Endothelial cell of umbilical vein (primary cell): Measurements from ENCODE around the gene RENBP. TPM values are rescaled to one million over a fixed set of nuclear protein-coding genes. Genes with fewer than 3 reads are reported as not detected.

Experiments
- BruUV-seq: library from RNA; stranded (reverse); fragments of 400-500 nt; replicated peaks from 2 replicates; lab custom pipeline; 2021; lab: Mats Ljungman, UMichigan
- CTCF ChIA-PET: fragments of 300-600, 350-600 bp; sonication (Branson Sonifier 250); formaldehyde crosslinking; loops from one replicate; lab custom pipeline; 2021; ENCODE audit warnings: antibody characterized with exemption, inconsistent platforms; lab: Charles Lee
- POLR2A ChIA-PET: fragments of 300-600, 350-600 bp; sonication (Branson Sonifier 250); formaldehyde crosslinking; loops from one replicate; lab custom pipeline; 2021; ENCODE audit warnings: antibody characterized with exemption, inconsistent platforms; lab: Charles Lee
- DNase-seq: peaks from one replicate; pipeline ENCODE4 v3.0.0-alpha.2; 2011; ENCODE audit warnings: low read depth, low spot score
- FAIRE-seq: peaks from 2 replicates; lab custom pipeline; 2011; peaks lifted over from hg19 to GRCh38; lab: Jason Lieb, UNC
- H2AFZ ChIP-seq: 2 replicates; pipeline ENCODE4 v1.6.0; 2012; ENCODE audit warnings: low read depth, low read length, control low read depth, inconsistent platforms
- H3K27ac ChIP-seq: 2 replicates; pipeline ENCODE4 v1.5.1; 2011; ENCODE audit warnings: low read depth, mild to moderate bottlenecking, control low read depth, low read length, moderate library complexity; ENCODE audit not compliant: insufficient read depth
- H3K27me3 ChIP-seq, 2 experiments: 2 replicates each; pipeline versions ENCODE4 v1.6.0 to v1.6.1; 2011; ENCODE audit warnings: low read length in 2 of 2, mixed read lengths in 1 of 2; ENCODE audit not compliant: control insufficient read depth in 2 of 2, insufficient read depth in 2 of 2
- H3K36me3 ChIP-seq, 2 experiments: 2 replicates in 1 of 2; 3 replicates in 1 of 2; pipeline ENCODE4 v1.5.1; 2011; ENCODE audit warnings: low read length in 2 of 2, mild to moderate bottlenecking in 1 of 2, moderate library complexity in 1 of 2; ENCODE audit not compliant: control insufficient read depth in 2 of 2, insufficient read depth in 2 of 2; ENCODE audit errors: extremely low read depth in 1 of 2
- H3K4me1 ChIP-seq: 3 replicates; pipeline ENCODE4 v1.5.1; 2011; ENCODE audit warnings: mild to moderate bottlenecking, low read length; ENCODE audit not compliant: control insufficient read depth, insufficient read depth; ENCODE audit errors: extremely low read depth
- H3K4me2 ChIP-seq: 2 replicates; pipeline ENCODE4 v1.6.1; 2011; ENCODE audit warnings: low read length, control low read depth, mixed read lengths; ENCODE audit not compliant: insufficient read depth
- H3K4me3 ChIP-seq, 3 experiments: fragments of 200-600 bp in 1 of 3; sonication (generic), shearing (Covaris generic) in 1 of 3; replicated peaks in 1 of 3; 2 replicates each; pipeline ENCODE4 v1.5.1; 2011 to 2016; ENCODE audit warnings: control low read depth in 3 of 3, low read length in 3 of 3, mild to moderate bottlenecking in 2 of 3, inconsistent platforms in 1 of 3, low read depth in 1 of 3, moderate library complexity in 1 of 3; ENCODE audit not compliant: insufficient read depth in 1 of 3
- H3K79me2 ChIP-seq: 2 replicates; pipeline ENCODE4 v1.6.0; 2012; ENCODE audit warnings: low read length, inconsistent platforms; ENCODE audit not compliant: control insufficient read depth, insufficient read depth
- H3K9ac ChIP-seq: replicated peaks from 2 replicates; pipeline ENCODE3; 2011; ENCODE audit warnings: low read length, control low read depth; ENCODE audit not compliant: insufficient read depth; ENCODE audit errors: extremely low read depth
- H3K9me1 ChIP-seq: replicated peaks from 3 replicates; pipeline ENCODE4 v1.6.0; 2011; ENCODE audit warnings: mild to moderate bottlenecking, low read length; ENCODE audit not compliant: control insufficient read depth, insufficient read depth; ENCODE audit errors: extremely low read depth
- H3K9me3 ChIP-seq: replicated peaks from 2 replicates; pipeline ENCODE4 v1.5.1; 2012; ENCODE audit warnings: low read length, inconsistent platforms; ENCODE audit not compliant: control insufficient read depth, insufficient read depth
- H4K20me1 ChIP-seq: replicated peaks from 2 replicates; pipeline ENCODE3; 2011; ENCODE audit warnings: mild to moderate bottlenecking, low read length; ENCODE audit not compliant: control insufficient read depth, insufficient read depth; ENCODE audit errors: extremely low read depth
- CTCF ChIP-seq, 2 donors: IDR thresholded peaks; 1 replicate in 1 of 2; 2 replicates in 1 of 2; pipeline ENCODE4 v1.5.1; 2011; ENCODE audit warnings: low read length in 2 of 2, mild to moderate bottlenecking in 2 of 2, moderate library complexity in 2 of 2, control low read depth in 1 of 2, inconsistent platforms in 1 of 2, low read depth in 1 of 2; ENCODE audit not compliant: insufficient read depth in 1 of 2; ENCODE audit errors: extremely low read depth in 1 of 2
- EZH2 ChIP-seq: IDR thresholded peaks from 2 replicates; pipeline ENCODE4 v1.6.1; 2012; ENCODE audit warnings: borderline replicate concordance, low read depth, mild to moderate bottlenecking, moderate library complexity, low read length, inconsistent platforms; ENCODE audit not compliant: severe bottlenecking
- FOS ChIP-seq: IDR thresholded peaks from 2 replicates; pipeline ENCODE4 v1.6.1; 2011; ENCODE audit warnings: mild to moderate bottlenecking, low read length, moderate library complexity, borderline replicate concordance; ENCODE audit not compliant: insufficient read depth
- GATA2 ChIP-seq: IDR thresholded peaks from 2 replicates; pipeline ENCODE4 v1.7.0; 2011; ENCODE audit warnings: low read depth, mild to moderate bottlenecking, moderate library complexity, mixed read lengths, low read length; ENCODE audit not compliant: insufficient read length, insufficient read depth
- JUN ChIP-seq: IDR thresholded peaks from 2 replicates; pipeline ENCODE4 v1.6.1; 2011; ENCODE audit warnings: borderline replicate concordance, low read depth; ENCODE audit not compliant: insufficient read length, insufficient read depth
- MAX ChIP-seq: IDR thresholded peaks from 2 replicates; pipeline ENCODE4 v1.6.1; 2011; ENCODE audit not compliant: insufficient read depth, insufficient read length
- MYC ChIP-seq: IDR thresholded peaks from one replicate; pipeline ENCODE4 v1.6.1; 2011; ENCODE audit warnings: mild to moderate bottlenecking, low read depth, low read length
- POLR2A ChIP-seq: IDR thresholded peaks from 2 replicates; pipeline ENCODE4 v1.6.1; 2012; ENCODE audit warnings: low read depth, mild to moderate bottlenecking, control low read depth, low read length
- POLR2AphosphoS5 ChIP-seq: IDR thresholded peaks from 2 replicates; pipeline ENCODE4 v1.6.1; 2012; ENCODE audit warnings: low read depth, mild to moderate bottlenecking, control low read depth, low read length, moderate library complexity; ENCODE audit not compliant: insufficient read depth
- dilution Hi-C: fragments of 300-500 bp; cut with MboI; formaldehyde crosslinking; loops from one replicate; pipeline ENCODE4 v1.15.0; 2019; ENCODE audit warnings: low sequenced_read_pairs; ENCODE audit not compliant: extremely low pct_ligation_motif_present
- intact Hi-C: fragments of 100-400 bp; cut with micrococcal nuclease; formaldehyde crosslinking; loops from one replicate; pipeline ENCODE4 v1.10.0; 2022
- polyA plus RNA-seq, 4 experiments: library from polyadenylated mRNA; depleted of rRNA in 3 of 4; stranded (reverse) in 3 of 4; unstranded in 1 of 4; fragments of >200 nt; gene quantifications; 2 replicates each; pipeline versions ENCODE4 v1.2.1 to v1.2.3, GENCODE V29; 2011 to 2012; ENCODE audit warnings: missing spikeins in 1 of 4
- total RNA-seq: library from RNA; stranded (reverse); gene quantifications from 2 replicates; pipeline ENCODE4 v1.2.3, GENCODE V29; 2021

Gene RENBP
- total and polyA plus RNA-seq, 2 donors (not counting 3 experiments of a cell fraction or from before 2014, with no cell fraction given) = 8.0 to 16.0 TPM

GRCh38 chrX:153983321-153983801, 38.9 kb upstream of the RENBP start:
- no peak overlapping the region for H3K4me2 ChIP-seq
- DNase-seq (no peak), FAIRE-seq (no peak)
- no peak overlapping the region for H2AFZ ChIP-seq
- H3K27me3 ChIP-seq = no peaks in the 10 kb centered on the region
- POLR2A ChIA-PET = no interaction called here
- no peaks in the 10 kb centered on the region for H3K9me1 ChIP-seq
- H3K36me3 ChIP-seq = no peaks in the 10 kb centered on the region
- BruUV-seq = no TSS peak
- TF ChIP-seq GATA2 = no peak
- TF ChIP-seq CTCF (IDR thresholded peaks at IDR 0.05; ENCODE audit: extremely low read depth in 1 of 2, insufficient read depth in 1 of 2, low read depth in 1 of 2, low read length in 2 of 2) = no peak
- CTCF ChIA-PET = no interaction called here
- intact Hi-C loops (no loop called here), dilution Hi-C loops (no loop called here)
- no peak overlapping the region for H3K4me3 ChIP-seq
- no peaks in the 10 kb centered on the region for H3K79me2 ChIP-seq
- no peaks in the 10 kb centered on the region for H3K9me3 ChIP-seq
- H4K20me1 ChIP-seq = no peaks in the 10 kb centered on the region
- peaks cover 10% of the 10 kb centered on the region for H3K4me1 ChIP-seq
- no peak overlapping the region for H3K9ac ChIP-seq
- no peak overlapping the region for H3K27ac ChIP-seq

DNA sequence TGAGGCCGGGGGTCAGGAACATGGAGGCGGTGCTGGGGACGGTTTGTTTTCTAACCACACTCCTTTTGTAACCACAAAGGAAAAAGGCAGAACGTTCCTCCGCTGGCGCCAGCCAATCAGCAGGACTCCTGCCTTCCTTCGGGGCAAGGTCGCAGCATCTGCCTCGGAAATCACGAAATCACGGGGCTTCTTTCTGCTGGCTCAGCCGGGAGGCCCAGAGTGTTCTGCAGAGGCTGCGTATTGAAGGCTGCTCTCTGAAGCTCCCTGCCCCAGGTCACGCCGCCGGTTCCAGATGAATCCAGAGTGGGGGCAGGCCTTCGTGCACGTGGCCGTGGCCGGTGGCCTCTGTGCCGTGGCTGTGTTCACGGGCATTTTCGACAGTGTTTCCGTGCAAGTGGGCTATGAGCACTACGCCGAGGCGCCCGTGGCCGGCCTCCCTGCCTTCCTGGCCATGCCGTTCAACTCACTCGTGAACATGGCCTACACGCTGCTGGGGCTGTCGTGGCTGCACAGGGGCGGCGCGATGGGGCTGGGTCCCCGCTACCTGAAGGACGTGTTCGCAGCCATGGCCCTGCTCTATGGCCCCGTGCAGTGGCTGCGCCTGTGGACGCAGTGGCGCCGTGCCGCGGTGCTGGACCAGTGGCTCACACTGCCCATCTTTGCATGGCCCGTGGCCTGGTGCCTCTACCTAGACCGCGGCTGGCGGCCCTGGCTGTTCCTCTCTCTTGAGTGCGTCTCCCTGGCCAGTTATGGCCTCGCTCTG, 37.5 kb upstream of the RENBP start:
- Histone ChIP-seq H3K27ac (no peak overlapping the region), H3K79me2 (no peaks in the 10 kb centered on the region), H4K20me1 (no peaks in the 10 kb centered on the region), H3K4me1 (peaks cover 10% of the 10 kb centered on the region), H3K36me3 (no peaks in the 10 kb centered on the region), H3K9me3 (no peaks in the 10 kb centered on the region), H3K4me2 (no peak overlapping the region), H3K27me3 (no peaks in the 10 kb centered on the region), H3K9ac (no peak overlapping the region), H2AFZ (no peak overlapping the region), H3K4me3 (no peak overlapping the region), H3K9me1 (no peaks in the 10 kb centered on the region)
- TF ChIP-seq JUN (no peak), FOS (no peak), CTCF (IDR thresholded peaks at IDR 0.05; ENCODE audit: extremely low read depth in 1 of 2, insufficient read depth in 1 of 2, low read depth in 1 of 2, low read length in 2 of 2) (no peak), POLR2A (no peak), POLR2AphosphoS5 (no peak), MYC (no peak), MAX (no peak), GATA2 (no peak), EZH2 (no peak)
- ChIA-PET CTCF (no interaction called here), POLR2A (no interaction called here)
- DNase-seq (no peak), FAIRE-seq (no peak)
- no TSS peak for BruUV-seq
- intact Hi-C loops = no loop called here
- dilution Hi-C loops = no loop called here
